ENCODE results near the gene ANGPTL8. TPM values are rescaled to one million over a fixed set of nuclear protein-coding genes. Genes with fewer than 3 reads are reported as not detected.

The ANGPTL8 gene
- total and polyA plus RNA-seq, 3 donors from 2014 or later: not detected

- H3K27me3 ChIP-seq: no peaks in the 10 kb centered on the region
- intact Hi-C loops (cut with DNase I; ENCODE audit: low total_unique reads): no loop called here
- H3K27ac ChIP-seq: no peak overlapping the region
- H3K9me3 ChIP-seq: no peaks in the 10 kb centered on the region
- no peak for TF ChIP-seq CTCF (IDR thresholded peaks at IDR 0.05)
- H3K4me1 ChIP-seq: peaks cover 20% of the 10 kb centered on the region
- 82 to 86% methylated on average over 9 of the region's 9 CpGs for WGBS, 2 donors
- no peak for DNase-seq
- no peak overlapping the region for H3K4me3 ChIP-seq
- no peaks in the 10 kb centered on the region for H3K36me3 ChIP-seq (ENCODE audit: low read depth, missing control alignments)
Measured at GRCh38 chr19:11205939-11206570, 33.4 kb upstream of the ANGPTL8 start.

- DNase-seq: no peak
- 75 to 89% methylated on average over 21 to 38 of the region's 38 CpGs for WGBS, 2 donors
- Histone ChIP-seq H3K27me3 (no peaks in the 10 kb centered on the region), H3K4me1 (peaks cover 6% of the 10 kb centered on the region), H3K36me3 (ENCODE audit: low read depth, missing control alignments) (no peaks in the 10 kb centered on the region), H3K9me3 (no peaks in the 10 kb centered on the region), H3K27ac (no peak overlapping the region), H3K4me3 (no peak overlapping the region)
- TF ChIP-seq POLR2A (IDR thresholded peaks at IDR 0.05) (no peak), CTCF (IDR thresholded peaks at IDR 0.05) (no peak)
- intact Hi-C loops (cut with DNase I; ENCODE audit: low total_unique reads): no loop called here
Measured at GRCh38 chr19:11208561-11209471, 30.6 kb upstream of the ANGPTL8 start.

- H3K36me3 ChIP-seq (ENCODE audit: low read depth, missing control alignments): no peaks in the 10 kb centered on the region
- no peaks in the 10 kb centered on the region for H3K27me3 ChIP-seq
- no peak for DNase-seq
- TF ChIP-seq POLR2A (IDR thresholded peaks at IDR 0.05) (no peak), CTCF (IDR thresholded peaks at IDR 0.05) (no peak)
- no peaks in the 10 kb centered on the region for H3K9me3 ChIP-seq
- H3K4me1 ChIP-seq: no peaks in the 10 kb centered on the region
- H3K27ac ChIP-seq: no peak overlapping the region
- intact Hi-C loops (cut with DNase I; ENCODE audit: low total_unique reads): no loop called here
- 86 to 92% methylated on average over 2 of the region's 2 CpGs for WGBS, 2 donors
- no peak overlapping the region for H3K4me3 ChIP-seq
Measured at GRCh38 chr19:11209839-11210655, 29.4 kb upstream of the ANGPTL8 start.

- intact Hi-C loops (cut with DNase I; ENCODE audit: low total_unique reads): no loop called here
- no peaks in the 10 kb centered on the region for H3K27me3 ChIP-seq
- no peak for DNase-seq
- TF ChIP-seq POLR2A (IDR thresholded peaks at IDR 0.05): no peak
- TF ChIP-seq CTCF (IDR thresholded peaks at IDR 0.05): no peak
- H3K4me1 ChIP-seq: no peaks in the 10 kb centered on the region
- H3K36me3 ChIP-seq (ENCODE audit: low read depth, missing control alignments): no peaks in the 10 kb centered on the region
- 87 to 96% methylated on average over 1 of the region's 1 CpG for WGBS, 2 donors
- no peak overlapping the region for H3K27ac ChIP-seq
- no peaks in the 10 kb centered on the region for H3K9me3 ChIP-seq
- H3K4me3 ChIP-seq: no peak overlapping the region
Measured at GRCh38 chr19:11210656-11210928, 28.8 kb upstream of the ANGPTL8 start.
